ENCODE measurements around the gene KIAA1217.

DNA sequence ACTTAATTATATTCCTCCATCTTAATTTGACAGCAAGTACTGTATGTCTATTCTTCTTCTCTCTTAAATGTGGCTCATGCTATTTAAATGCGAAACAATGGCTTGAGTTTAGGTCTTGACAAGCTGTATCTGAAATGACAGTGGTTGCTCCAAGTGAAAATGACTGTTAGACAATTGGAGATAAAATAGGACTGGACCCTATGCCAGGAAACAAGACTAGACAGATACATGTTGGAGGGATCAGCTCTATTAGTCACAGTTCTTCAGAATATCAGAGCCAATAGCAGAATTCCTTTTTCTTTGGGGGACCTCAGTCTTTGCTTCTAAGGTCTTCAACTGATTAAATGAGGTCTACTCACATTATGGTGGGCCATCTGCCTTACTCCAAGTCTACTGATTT lies 25.8 kb downstream of the KIAA1217 start:
- TF ChIP-seq TCF7L2 (IDR thresholded peaks at IDR 0.05; ENCODE audit: borderline replicate concordance, extremely low read depth, insufficient read depth, insufficient read length), result no peak
- TF ChIP-seq, protein P1, sequence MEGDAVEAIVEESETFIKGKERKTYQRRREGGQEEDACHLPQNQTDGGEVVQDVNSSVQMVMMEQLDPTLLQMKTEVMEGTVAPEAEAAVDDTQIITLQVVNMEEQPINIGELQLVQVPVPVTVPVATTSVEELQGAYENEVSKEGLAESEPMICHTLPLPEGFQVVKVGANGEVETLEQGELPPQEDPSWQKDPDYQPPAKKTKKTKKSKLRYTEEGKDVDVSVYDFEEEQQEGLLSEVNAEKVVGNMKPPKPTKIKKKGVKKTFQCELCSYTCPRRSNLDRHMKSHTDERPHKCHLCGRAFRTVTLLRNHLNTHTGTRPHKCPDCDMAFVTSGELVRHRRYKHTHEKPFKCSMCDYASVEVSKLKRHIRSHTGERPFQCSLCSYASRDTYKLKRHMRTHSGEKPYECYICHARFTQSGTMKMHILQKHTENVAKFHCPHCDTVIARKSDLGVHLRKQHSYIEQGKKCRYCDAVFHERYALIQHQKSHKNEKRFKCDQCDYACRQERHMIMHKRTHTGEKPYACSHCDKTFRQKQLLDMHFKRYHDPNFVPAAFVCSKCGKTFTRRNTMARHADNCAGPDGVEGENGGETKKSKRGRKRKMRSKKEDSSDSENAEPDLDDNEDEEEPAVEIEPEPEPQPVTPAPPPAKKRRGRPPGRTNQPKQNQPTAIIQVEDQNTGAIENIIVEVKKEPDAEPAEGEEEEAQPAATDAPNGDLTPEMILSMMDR (IDR thresholded peaks at IDR 0.05 in 2 of 3, conservative IDR thresholded peaks at IDR 0.05 in 1 of 3; ENCODE audit: borderline replicate concordance in 1 of 3, insufficient read depth in 1 of 3, low read depth in 2 of 3, low read length in 2 of 3), result no peak
- no peak for TF ChIP-seq POLR2A (IDR thresholded peaks at IDR 0.05; ENCODE audit: borderline replicate concordance, extremely low read depth, insufficient read depth, insufficient read length)
- no peak for TF ChIP-seq JUND (IDR thresholded peaks at IDR 0.05)
- TF ChIP-seq, protein P2, sequence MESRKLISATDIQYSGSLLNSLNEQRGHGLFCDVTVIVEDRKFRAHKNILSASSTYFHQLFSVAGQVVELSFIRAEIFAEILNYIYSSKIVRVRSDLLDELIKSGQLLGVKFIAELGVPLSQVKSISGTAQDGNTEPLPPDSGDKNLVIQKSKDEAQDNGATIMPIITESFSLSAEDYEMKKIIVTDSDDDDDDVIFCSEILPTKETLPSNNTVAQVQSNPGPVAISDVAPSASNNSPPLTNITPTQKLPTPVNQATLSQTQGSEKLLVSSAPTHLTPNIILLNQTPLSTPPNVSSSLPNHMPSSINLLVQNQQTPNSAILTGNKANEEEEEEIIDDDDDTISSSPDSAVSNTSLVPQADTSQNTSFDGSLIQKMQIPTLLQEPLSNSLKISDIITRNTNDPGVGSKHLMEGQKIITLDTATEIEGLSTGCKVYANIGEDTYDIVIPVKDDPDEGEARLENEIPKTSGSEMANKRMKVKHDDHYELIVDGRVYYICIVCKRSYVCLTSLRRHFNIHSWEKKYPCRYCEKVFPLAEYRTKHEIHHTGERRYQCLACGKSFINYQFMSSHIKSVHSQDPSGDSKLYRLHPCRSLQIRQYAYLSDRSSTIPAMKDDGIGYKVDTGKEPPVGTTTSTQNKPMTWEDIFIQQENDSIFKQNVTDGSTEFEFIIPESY (IDR thresholded peaks at IDR 0.05; ENCODE audit: extremely low read depth, insufficient replicate concordance, low read length), result no peak
